Progenitor cell of endocrine pancreas (in vitro differentiated cells): ENCODE data around the gene GANC. TPM values are rescaled to one million over a fixed set of nuclear protein-coding genes. Genes with fewer than 3 reads are reported as not detected.

ENCODE experiments used
- DNase-seq: peaks from one replicate; pipeline ENCODE4 v3.0.0; 2021; ENCODE audit warnings: low spot score; ENCODE audit not compliant: unreplicated experiment
- H3K27ac Mint-ChIP-seq: 2 replicates; pipeline ENCODE4 v1.8.0; 2021; ENCODE audit warnings: mild to moderate bottlenecking, moderate library complexity, mixed read lengths
- H3K27me3 Mint-ChIP-seq: 2 replicates; pipeline ENCODE4 v1.8.0; 2021; ENCODE audit warnings: mixed read lengths
- H3K36me3 Mint-ChIP-seq: 2 replicates; pipeline ENCODE4 v1.8.0; 2022; ENCODE audit warnings: mixed read lengths; ENCODE audit not compliant: insufficient read depth
- H3K4me1 Mint-ChIP-seq: 2 replicates; pipeline ENCODE4 v1.8.0; 2021; ENCODE audit warnings: low read depth, mixed read lengths
- H3K4me3 Mint-ChIP-seq: 2 replicates; pipeline ENCODE4 v1.8.0; 2021; ENCODE audit warnings: low read depth, mild to moderate bottlenecking, moderate library complexity, mixed read lengths
- H3K9me3 Mint-ChIP-seq: 2 replicates; pipeline ENCODE4 v1.8.0; 2021; ENCODE audit warnings: low read depth, mixed read lengths
- CTCF ChIP-seq: fragments of 200-600 bp; sonication (generic); IDR thresholded peaks from one replicate; pipeline ENCODE4 v1.5.0; 2021; ENCODE audit warnings: antibody characterized with exemption, mild to moderate bottlenecking; ENCODE audit not compliant: unreplicated experiment
- total RNA-seq: library from RNA; stranded (reverse); gene quantifications from 2 replicates; pipeline ENCODE4 v1.2.1, GENCODE V29; 2021

The GANC gene
- total RNA-seq, 1 donor from 2014 or later = 20.6 TPM

DNA sequence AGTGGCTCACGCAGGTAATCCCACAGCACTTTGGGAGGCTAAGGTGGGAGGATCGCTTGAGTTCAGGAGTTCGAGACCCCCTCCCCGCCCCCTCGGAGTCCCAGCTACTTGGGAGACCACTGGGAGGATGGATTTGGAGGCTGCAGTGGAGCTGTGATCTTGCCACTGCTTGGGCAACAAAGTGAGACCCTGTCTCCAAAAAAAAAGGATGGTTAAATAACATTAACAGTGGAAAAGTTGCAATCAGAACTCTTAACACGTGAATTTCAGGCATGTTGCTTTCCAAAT lies 1.6 kb downstream of the GANC start:
- Mint-ChIP-seq H3K4me1 (peaks cover 28% of the 10 kb centered on the region), H3K4me3 (peak overlapping the region; percentile 99), H3K27me3 (no peaks in the 10 kb centered on the region), H3K36me3 (peaks cover 2% of the 10 kb centered on the region), H3K27ac (peak overlapping the region; percentile 100), H3K9me3 (no peaks in the 10 kb centered on the region)
- DNase-seq = no peak
- no peak for TF ChIP-seq CTCF

DNA sequence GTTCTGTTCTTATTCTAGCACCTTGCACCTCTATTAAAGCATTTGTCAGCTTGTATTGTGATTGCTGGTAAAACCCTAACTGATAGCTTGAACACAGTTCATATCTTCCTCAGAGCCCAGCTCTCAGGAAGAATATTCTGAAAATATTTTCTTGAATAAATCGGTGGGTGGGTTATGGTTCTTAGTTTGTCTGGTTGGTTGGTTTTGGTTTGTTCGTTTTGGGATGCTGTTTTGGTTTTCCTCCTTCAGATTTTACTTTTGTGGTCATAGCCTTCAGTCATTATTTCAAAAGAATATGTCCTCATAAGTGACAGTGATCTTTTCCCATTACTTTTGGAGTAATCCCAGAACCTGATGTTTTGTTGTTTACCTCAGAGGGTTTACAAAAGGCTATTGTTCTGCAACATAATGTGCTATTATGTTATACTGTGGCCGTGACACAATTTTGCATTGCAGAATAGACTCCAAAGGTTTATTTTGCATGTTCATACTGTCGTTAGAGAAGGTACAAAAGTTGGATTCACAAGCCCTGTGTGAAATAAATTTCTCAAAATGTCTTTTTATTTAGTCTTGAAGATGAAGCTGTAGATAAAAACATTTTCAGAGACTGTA lies 2.9 kb downstream of the GANC start:
- Mint-ChIP-seq H3K27me3 (no peaks in the 10 kb centered on the region), H3K9me3 (no peaks in the 10 kb centered on the region), H3K4me1 (peaks cover 25% of the 10 kb centered on the region), H3K36me3 (no peaks in the 10 kb centered on the region), H3K27ac (peak overlapping the region; percentile 33), H3K4me3 (peak overlapping the region; percentile 4)
- DNase-seq = no peak
- no peak for TF ChIP-seq CTCF

GRCh38 chr15:42276762-42277161 lies 3.8 kb downstream of the GANC start:
- Mint-ChIP-seq H3K27me3 (no peaks in the 10 kb centered on the region), H3K27ac (no peak overlapping the region), H3K36me3 (no peaks in the 10 kb centered on the region), H3K9me3 (no peaks in the 10 kb centered on the region), H3K4me1 (peaks cover 21% of the 10 kb centered on the region), H3K4me3 (no peak overlapping the region)
- TF ChIP-seq CTCF = no peak
- DNase-seq = no peak

GRCh38 chr15:42279234-42279723 lies 6.3 kb downstream of the GANC start:
- Mint-ChIP-seq H3K27ac (no peak overlapping the region), H3K4me1 (peaks cover 10% of the 10 kb centered on the region), H3K36me3 (no peaks in the 10 kb centered on the region), H3K27me3 (no peaks in the 10 kb centered on the region), H3K9me3 (no peaks in the 10 kb centered on the region), H3K4me3 (no peak overlapping the region)
- DNase-seq = no peak
- no peak for TF ChIP-seq CTCF

GRCh38 chr15:42282344-42282743 lies 9.3 kb downstream of the GANC start:
- no peaks in the 10 kb centered on the region for H3K36me3 Mint-ChIP-seq
- no peak for TF ChIP-seq CTCF

More at GRCh38 chr15:42282344-42282743, 9.3 kb downstream of the GANC start:
- H3K9me3 Mint-ChIP-seq = no peaks in the 10 kb centered on the region
- DNase-seq = no peak
- H3K27ac Mint-ChIP-seq = no peak overlapping the region
- no peaks in the 10 kb centered on the region for H3K27me3 Mint-ChIP-seq
- H3K4me3 Mint-ChIP-seq = no peak overlapping the region
- H3K4me1 Mint-ChIP-seq = peaks cover 3% of the 10 kb centered on the region
